ENCODE measurements around the gene DNAH5. TPM values are rescaled to one million over a fixed set of nuclear protein-coding genes. Genes with fewer than 3 reads are reported as not detected.
"Not testable (repeated sequence)": the region's sequence is repeated elsewhere in the genome, so short reads cannot be mapped to it uniquely, and the experiment has no call there.

DNAH5 gene
- polyA plus RNA-seq, 3 donors, result 0.06 to 0.85 (median 0.34) TPM

DNA sequence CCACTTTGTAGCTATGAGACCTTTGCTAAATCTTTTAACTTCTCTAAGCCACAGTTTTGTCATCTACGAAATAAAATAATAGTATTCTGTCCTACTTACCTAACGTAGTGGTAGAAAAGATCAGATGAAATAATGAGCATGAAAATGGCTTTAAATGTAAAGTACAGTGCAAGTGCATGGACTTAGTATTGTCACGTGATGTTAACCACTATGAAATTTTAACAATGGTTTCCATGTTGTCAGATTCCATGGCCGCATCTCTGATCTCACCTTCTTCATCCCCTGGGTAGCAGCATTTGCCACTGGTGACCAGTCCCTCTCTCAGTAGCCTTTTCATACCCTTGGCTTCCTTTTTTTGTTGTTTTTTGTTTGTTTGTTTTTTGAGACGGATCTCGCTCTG is 45.9 kb downstream of the DNAH5 start:
- WGBS, 3 donors, result 77 to 87% (median 86%) methylated on average over 6 of the region's 6 CpGs
- no peak overlapping the region for H3K27ac ChIP-seq (ENCODE audit: low read depth, low read length)

GRCh38 chr5:13878357-13878756 is 66.1 kb downstream of the DNAH5 start:
- 75 to 79% (median 79%) methylated on average over 4 of the region's 4 CpGs for WGBS, 3 donors
- H3K27ac ChIP-seq (ENCODE audit: low read depth, low read length), result no peak overlapping the region

- no peak overlapping the region for H3K27ac ChIP-seq (ENCODE audit: low read depth, low read length)
- 25 to 34% (median 27%) methylated on average over 5 of the region's 5 CpGs for WGBS, 3 donors
Measured at GRCh38 chr5:13866792-13867191, 77.7 kb downstream of the DNAH5 start.

GRCh38 chr5:13865312-13865711 is 79.2 kb downstream of the DNAH5 start:
- H3K27ac ChIP-seq (ENCODE audit: low read depth, low read length), result no peak overlapping the region

- WGBS, 3 donors, result 63 to 83% (median 78%) methylated on average over 4 of the region's 4 CpGs
- no peak overlapping the region for H3K27ac ChIP-seq (ENCODE audit: low read depth, low read length)
Measured at GRCh38 chr5:13860146-13860545, 84.3 kb downstream of the DNAH5 start.

GRCh38 chr5:13859270-13860065 is 85.0 kb downstream of the DNAH5 start:
- WGBS, 3 donors, result 58 to 66% (median 63%) methylated on average over 5 of the region's 5 CpGs
- H3K27ac ChIP-seq (ENCODE audit: low read depth, low read length), result no peak overlapping the region

GRCh38 chr5:13843175-13843846 is 101.2 kb downstream of the DNAH5 start:
- no peak overlapping the region for H3K27ac ChIP-seq (ENCODE audit: low read depth, low read length)
- WGBS, 3 donors, result 69 to 76% (median 69%) methylated on average over 6 of the region's 6 CpGs

- WGBS, 3 donors, result 35 to 58% (median 55%) methylated on average over 3 of the region's 3 CpGs
- H3K27ac ChIP-seq (ENCODE audit: low read depth, low read length), result no peak overlapping the region
Measured at GRCh38 chr5:13833440-13833839, 111.0 kb downstream of the DNAH5 start.

- H3K27ac ChIP-seq (ENCODE audit: low read depth, low read length), result no peak overlapping the region
- 22 to 52% (median 44%) methylated on average over 3 of the region's 3 CpGs for WGBS, 3 donors
Measured at GRCh38 chr5:13831351-13831750, 113.1 kb downstream of the DNAH5 start.

- H3K27ac ChIP-seq (ENCODE audit: low read depth, low read length), result no peak overlapping the region
- WGBS, 3 donors, result 65 to 74% (median 67%) methylated on average over 9 of the region's 9 CpGs
Measured at GRCh38 chr5:13830536-13830935, 114.0 kb downstream of the DNAH5 start.

- no peak overlapping the region for H3K27ac ChIP-seq (ENCODE audit: low read depth, low read length)
- WGBS, 3 donors, result 81 to 94% (median 86%) methylated on average over 2 of the region's 2 CpGs
Measured at GRCh38 chr5:13821366-13821765, 123.1 kb downstream of the DNAH5 start.

GRCh38 chr5:13816126-13816525 is 128.4 kb downstream of the DNAH5 start:
- WGBS, 3 donors, result 50 to 76% (median 70%) methylated on average over 2 of the region's 2 CpGs
- H3K27ac ChIP-seq (ENCODE audit: low read depth, low read length), result no peak overlapping the region

DNA sequence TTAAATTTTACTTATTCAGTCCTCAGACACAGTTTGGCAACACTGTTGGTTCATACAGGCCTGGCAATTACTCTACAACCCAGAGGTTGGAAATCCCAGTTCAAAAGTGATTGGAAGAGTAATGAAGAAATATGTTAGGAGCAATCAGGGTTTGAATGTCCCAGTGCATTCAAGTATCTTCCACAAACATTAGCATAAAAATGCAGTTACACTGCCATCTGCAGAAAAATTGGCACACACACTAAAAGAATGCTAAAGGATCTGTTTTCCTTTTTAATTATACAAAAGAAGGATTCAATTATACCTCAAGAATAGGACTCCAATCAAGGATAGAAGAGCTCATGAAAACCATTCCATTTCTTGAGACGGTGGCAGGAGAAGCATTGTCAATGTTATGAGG is 130.2 kb downstream of the DNAH5 start:
- 80 to 94% (median 94%) methylated on average over 1 of the region's 1 CpG for WGBS, 3 donors
- H3K27ac ChIP-seq (ENCODE audit: low read depth, low read length), result no peak overlapping the region

- no peak overlapping the region for H3K27ac ChIP-seq (ENCODE audit: low read depth, low read length)
- WGBS, 3 donors, result 63 to 71% (median 69%) methylated on average over 30 of the region's 30 CpGs
Measured at GRCh38 chr5:13809921-13810320, 134.6 kb downstream of the DNAH5 start.

DNA sequence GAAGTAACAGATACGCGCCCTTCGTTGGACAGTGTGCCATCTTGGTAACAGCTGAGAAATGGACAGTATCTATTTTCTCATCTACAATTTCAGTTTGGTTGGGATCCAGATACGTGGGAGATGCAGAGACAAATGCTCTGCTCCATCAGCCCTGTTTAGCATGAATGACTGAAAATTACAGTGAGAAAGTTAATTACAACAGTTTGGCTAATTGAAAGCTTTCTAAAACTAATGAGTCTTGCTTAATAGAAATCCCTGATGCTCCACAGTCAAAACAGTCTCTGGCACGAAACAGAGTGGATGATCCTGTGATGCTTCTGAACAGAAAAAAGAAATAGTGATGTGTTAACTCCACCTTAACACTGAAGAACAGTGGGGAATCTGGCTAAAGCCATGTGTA is 140.2 kb downstream of the DNAH5 start:
- WGBS, 3 donors, result 79 to 85% (median 84%) methylated on average over 5 of the region's 5 CpGs
- H3K27ac ChIP-seq (ENCODE audit: low read depth, low read length), result no peak overlapping the region

DNA sequence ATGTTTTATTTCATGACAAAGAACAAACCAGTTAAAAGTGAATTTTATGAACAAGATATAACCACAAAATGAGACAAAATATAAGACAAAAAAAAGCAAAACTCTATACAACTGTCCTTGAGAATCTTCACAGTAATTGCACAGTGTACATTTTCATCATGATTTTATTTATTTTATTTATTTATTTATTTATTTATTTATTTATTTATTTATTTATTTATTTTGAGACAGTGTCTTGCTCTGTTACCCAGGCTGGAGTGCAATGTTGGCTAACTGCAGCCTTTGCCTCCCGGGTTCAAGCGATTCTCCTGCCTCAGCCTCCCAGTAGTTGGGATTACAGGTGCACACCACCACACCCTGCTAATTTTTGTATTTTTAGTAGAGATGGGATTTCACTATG is 145.9 kb downstream of the DNAH5 start:
- H3K27ac ChIP-seq (ENCODE audit: low read depth, low read length), result not testable (repeated sequence)
- WGBS, 3 donors, result 93 to 99% (median 98%) methylated on average over 2 of the region's 2 CpGs

- 83 to 91% (median 91%) methylated on average over 6 of the region's 6 CpGs for WGBS, 3 donors
- no peak overlapping the region for H3K27ac ChIP-seq (ENCODE audit: low read depth, low read length)
Measured at GRCh38 chr5:13785781-13786415, 158.6 kb downstream of the DNAH5 start.

DNA sequence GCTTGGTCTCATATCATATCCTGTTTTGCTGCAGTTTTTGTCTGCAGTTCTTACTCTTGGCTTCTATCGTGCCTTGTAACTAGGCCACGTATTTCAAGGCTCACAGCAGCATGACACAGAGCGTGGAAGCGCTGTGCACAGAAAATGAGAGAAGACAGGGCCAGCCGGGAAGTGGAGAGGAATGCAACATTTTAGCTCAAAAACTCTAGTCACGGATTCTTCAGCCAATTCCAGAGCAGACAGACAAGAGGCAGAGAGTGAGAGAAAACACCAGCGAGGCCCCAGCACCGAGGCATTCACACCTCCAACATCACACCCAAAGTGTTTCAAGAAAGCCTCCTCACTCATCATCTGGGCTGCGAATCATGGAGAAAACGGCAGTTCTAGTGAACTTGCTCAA is 160.8 kb downstream of the DNAH5 start:
- 59 to 62% (median 60%) methylated on average over 10 of the region's 10 CpGs for WGBS, 3 donors
- H3K27ac ChIP-seq (ENCODE audit: low read depth, low read length), result no peak overlapping the region

GRCh38 chr5:13780081-13780480 is 164.4 kb downstream of the DNAH5 start:
- H3K27ac ChIP-seq (ENCODE audit: low read depth, low read length), result no peak overlapping the region
- WGBS, 3 donors, result 74 to 92% (median 89%) methylated on average over 1 of the region's 1 CpG

Measured in adipose tissue (tissue), 3 donors.